Retinal pigment epithelial cell (primary cell): ENCODE data around the gene IDH2.

Source experiments
- DNase-seq: peaks from one replicate; pipeline ENCODE4 v3.0.0-alpha.2; 2010; ENCODE audit warnings: low read depth
- H3K4me3 ChIP-seq: 2 replicates; pipeline ENCODE4 v1.5.1; 2011; ENCODE audit warnings: mild to moderate bottlenecking, low read length, control low read depth, moderate library complexity
- CTCF ChIP-seq: conservative IDR thresholded peaks from 2 replicates; pipeline ENCODE4 v1.5.1; 2011; ENCODE audit warnings: low read depth, low read length, control low read depth, inconsistent platforms

The IDH2 gene

GRCh38 chr15:90062023-90062442, 40.2 kb downstream of the IDH2 start:
- TF ChIP-seq CTCF = no peak
- no peak for DNase-seq
- no peak overlapping the region for H3K4me3 ChIP-seq

GRCh38 chr15:90060797-90061196, 41.5 kb downstream of the IDH2 start:
- no peak overlapping the region for H3K4me3 ChIP-seq
- no peak for DNase-seq
- no peak for TF ChIP-seq CTCF

- DNase-seq = no peak
- TF ChIP-seq CTCF = no peak
- no peak overlapping the region for H3K4me3 ChIP-seq
Measured at GRCh38 chr15:90059208-90059985, 42.9 kb downstream of the IDH2 start.

GRCh38 chr15:90058775-90059174, 43.5 kb downstream of the IDH2 start:
- no peak for TF ChIP-seq CTCF
- no peak overlapping the region for H3K4me3 ChIP-seq

GRCh38 chr15:90058308-90058707, 44.0 kb downstream of the IDH2 start:
- DNase-seq = no peak
- H3K4me3 ChIP-seq = no peak overlapping the region
- no peak for TF ChIP-seq CTCF

More at GRCh38 chr15:90058775-90059174, 43.5 kb downstream of the IDH2 start:
- DNase-seq = no peak

- no peak overlapping the region for H3K4me3 ChIP-seq
- no peak for TF ChIP-seq CTCF
- no peak for DNase-seq
Measured at GRCh38 chr15:90056529-90056928, 45.7 kb downstream of the IDH2 start.

- no peak for DNase-seq
- H3K4me3 ChIP-seq = no peak overlapping the region
Measured at GRCh38 chr15:90055182-90055581, 47.1 kb downstream of the IDH2 start.

More at GRCh38 chr15:90055182-90055581, 47.1 kb downstream of the IDH2 start:
- no peak for TF ChIP-seq CTCF
